Measurements from ENCODE around the gene NUTF2.
A peak's percentile ranks its signal among the peaks of the same experiment; 100 is the strongest.
"Not testable (repeated sequence)": the region's sequence is repeated elsewhere in the genome, so short reads cannot be mapped to it uniquely, and the experiment has no call there.

The NUTF2 gene

DNA sequence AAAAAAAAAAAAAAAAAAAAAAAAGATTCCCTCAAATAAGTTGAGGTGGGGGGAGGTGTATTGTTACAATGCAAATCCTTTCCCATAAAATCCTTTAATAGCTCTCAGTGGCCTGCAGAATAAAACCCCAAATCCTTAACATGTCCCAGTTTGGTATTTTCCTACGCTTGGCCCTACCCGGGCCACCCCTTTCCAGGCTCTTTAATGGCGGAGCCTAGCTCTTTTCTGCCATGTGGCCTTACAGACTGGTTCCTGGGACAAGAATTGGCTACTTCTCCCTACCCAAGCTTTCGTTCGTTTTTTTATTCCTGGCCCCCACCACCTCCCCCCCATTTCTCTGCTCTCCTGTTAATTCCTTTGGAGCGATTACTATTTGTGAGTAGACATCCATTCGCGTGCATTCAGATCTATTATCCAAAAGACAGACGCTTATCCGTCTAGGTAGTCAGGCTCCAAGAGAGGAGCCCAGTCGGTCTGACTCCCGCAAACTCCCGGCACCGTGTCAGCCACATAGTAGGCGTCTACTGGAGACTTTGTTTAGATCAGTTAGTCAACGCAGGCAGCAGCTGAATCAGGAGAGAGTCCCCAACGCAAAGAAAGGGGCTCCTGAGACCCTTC is 5.4 kb upstream of the NUTF2 start:
- DNase-seq: no peak

DNA sequence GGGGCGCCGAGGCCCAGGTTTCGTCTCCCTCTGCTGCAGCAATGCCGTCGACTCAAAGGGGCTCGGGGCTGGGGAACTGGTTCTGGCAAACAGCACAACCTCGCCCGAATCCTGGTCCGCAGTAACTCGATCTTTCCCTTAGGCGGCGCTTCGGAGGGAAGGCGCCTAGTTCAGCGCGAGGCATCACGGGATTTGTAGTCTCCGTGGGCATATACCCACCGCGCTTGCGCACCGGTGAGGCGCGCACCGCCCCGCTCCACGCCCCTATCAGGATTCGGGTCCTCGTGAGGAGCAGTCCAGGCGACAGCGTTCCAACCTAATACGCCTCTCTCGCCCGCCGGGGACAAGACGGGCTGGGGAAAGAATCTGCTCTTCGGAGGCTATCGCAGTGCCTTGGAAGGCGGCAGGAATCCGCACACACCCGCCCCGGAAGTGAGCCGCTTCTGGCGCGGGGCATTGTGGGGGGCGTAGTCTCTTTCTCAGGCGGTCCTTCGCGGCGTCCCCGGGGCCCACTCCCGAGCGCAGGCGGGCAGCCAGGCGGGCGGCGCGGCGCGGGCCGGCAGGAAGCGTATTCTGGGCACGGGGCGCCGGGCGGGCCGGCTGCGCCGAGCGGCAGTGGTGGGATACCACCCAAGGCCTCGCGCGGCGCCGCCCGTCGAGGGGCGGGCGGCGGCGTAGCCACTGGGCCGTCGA is 4.8 kb upstream of the NUTF2 start, which contains the start of gene THAP11:
THAP11 (plus strand) TSS at position 505 of the 693 bp plus-strand sequence. CDS start 235 bp downstream, outside the sequence.
- peak; percentile 95 for DNase-seq

DNA sequence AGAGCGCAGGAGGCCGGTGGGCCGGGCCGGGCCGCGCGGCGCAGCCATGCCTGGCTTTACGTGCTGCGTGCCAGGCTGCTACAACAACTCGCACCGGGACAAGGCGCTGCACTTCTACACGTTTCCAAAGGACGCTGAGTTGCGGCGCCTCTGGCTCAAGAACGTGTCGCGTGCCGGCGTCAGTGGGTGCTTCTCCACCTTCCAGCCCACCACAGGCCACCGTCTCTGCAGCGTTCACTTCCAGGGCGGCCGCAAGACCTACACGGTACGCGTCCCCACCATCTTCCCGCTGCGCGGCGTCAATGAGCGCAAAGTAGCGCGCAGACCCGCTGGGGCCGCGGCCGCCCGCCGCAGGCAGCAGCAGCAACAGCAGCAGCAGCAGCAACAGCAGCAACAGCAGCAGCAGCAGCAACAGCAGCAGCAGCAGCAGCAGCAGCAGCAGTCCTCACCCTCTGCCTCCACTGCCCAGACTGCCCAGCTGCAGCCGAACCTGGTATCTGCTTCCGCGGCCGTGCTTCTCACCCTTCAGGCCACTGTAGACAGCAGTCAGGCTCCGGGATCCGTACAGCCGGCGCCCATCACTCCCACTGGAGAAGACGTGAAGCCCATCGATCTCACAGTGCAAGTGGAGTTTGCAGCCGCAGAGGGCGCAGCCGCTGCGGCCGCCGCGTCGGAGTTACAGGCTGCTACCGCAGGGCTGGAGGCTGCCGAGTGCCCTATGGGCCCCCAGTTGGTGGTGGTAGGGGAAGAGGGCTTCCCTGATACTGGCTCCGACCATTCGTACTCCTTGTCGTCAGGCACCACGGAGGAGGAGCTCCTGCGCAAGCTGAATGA is 4.0 kb upstream of the NUTF2 start:
- peak; percentile 68 for DNase-seq

GRCh38 chr16:67843343-67843765 is 3.4 kb upstream of the NUTF2 start:
- DNase-seq: no peak

DNA sequence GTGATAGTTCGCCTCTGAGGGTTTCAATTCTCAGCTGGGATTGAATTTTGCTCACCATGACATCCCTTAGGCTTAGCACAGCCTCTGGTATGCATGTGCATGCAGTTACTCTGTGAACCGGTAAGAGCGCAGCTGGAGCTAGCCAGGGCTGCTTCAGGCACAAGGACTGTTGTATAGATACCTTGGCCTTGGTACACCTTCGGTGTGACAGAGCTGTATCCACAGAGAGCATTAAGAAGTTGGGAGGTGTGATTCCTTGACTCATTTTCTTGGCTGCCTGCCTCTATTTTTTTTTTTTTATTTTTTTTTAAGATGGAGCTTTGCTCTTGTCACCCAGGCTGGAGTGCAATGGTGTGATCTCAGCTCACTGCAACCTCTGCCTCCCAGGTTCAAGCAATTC is 2.2 kb upstream of the NUTF2 start:
- DNase-seq: no peak

GRCh38 chr16:67845291-67846062 is 1.3 kb upstream of the NUTF2 start:
- DNase-seq: no peak

- DNase-seq: no peak
These were observed 742 bp upstream of the NUTF2 start for GRCh38 chr16:67846063-67846319.

DNA sequence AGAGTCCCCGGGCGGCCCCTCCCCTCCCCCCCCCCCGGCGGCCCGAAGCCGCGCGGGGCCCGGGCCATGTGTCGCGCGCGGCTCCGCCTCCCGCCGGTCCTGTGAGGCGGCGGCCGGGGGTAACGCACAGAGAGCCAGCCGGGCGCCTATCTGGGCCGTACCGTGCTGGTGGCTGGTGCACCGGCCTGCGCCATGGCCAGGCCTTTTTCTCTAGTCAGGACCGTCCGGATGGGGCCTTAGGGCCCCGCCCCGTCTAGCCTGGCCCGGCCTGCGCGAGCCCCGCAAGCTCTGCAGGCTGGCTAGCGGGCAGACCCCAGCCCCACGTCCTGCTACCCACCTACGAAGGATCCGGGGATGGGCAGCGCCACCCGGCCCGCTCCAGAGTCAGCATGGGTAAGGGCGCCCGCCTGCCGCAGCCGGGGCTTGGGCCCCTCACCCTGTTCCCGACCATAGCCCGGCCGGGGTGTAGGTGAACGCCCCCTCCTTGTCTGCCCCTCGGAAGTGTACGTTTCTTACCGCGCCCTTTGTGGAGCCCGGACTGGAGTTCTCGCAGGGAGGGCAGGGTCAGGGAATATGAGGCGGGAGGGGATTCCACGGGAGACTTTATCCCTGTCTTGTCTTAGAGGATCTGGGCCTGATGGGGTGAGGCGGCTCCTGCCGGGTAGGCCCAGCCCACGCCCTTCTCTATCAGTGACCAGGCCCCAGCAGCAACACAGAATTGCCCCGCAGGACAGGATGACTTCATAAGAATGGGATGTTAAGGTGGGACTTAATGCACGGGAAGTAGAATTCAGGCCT is 530 bp downstream of the NUTF2 start, which contains the start of gene CENPT:
CENPT (minus strand) TSS at position 630 of the 798 bp plus-strand sequence. CDS start 13,834 bp downstream, outside the sequence.
- peak; percentile 23 for DNase-seq

DNA sequence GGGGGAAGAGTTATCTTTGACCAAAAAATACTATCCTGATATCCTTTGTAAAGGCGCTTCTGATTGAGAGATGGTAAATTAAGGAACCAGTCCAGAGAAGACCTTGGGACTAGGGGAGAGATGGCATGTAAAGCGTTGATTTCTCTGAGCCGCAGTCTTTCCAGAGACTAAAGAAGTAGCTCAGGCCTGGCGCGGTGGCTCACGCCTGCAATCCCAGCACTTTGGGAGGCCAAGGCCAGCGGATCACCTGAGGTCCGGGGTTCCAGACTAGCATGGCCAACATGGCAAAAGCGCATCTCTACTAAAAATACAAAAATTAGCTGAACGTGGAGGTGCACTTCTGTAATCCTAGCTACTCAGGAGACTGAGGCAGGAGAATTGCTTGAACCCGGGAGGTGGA is 1.4 kb downstream of the NUTF2 start:
- DNase-seq: no peak

GRCh38 chr16:67853670-67854069 is 6.9 kb downstream of the NUTF2 start:
- DNase-seq: no peak

DNA sequence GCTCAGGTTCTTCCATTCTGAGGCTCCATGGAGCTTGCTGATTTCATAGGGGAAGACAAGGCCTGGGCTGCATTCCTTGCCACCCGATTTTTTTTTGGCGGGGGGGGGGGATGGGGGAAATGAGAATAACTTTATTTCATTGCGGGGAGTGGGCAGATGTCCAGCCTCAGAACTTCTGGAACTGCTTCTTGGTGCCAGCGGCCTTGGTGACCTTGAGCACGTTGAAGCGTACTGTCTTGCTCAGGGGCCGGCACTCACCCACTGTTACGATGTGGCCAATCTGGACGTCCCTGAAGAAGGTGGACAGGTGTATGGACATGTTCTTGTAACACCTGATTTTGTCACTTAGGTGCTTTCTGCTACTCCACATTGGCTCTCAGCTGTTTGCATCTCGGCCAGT is 9.1 kb downstream of the NUTF2 start:
- no peak for DNase-seq

- DNase-seq: no peak
These were observed 10.3 kb downstream of the NUTF2 start for GRCh38 chr16:67856927-67857546.

- DNase-seq: peak; percentile 46
These were observed 11.0 kb downstream of the NUTF2 start for GRCh38 chr16:67857547-67858233.

DNA sequence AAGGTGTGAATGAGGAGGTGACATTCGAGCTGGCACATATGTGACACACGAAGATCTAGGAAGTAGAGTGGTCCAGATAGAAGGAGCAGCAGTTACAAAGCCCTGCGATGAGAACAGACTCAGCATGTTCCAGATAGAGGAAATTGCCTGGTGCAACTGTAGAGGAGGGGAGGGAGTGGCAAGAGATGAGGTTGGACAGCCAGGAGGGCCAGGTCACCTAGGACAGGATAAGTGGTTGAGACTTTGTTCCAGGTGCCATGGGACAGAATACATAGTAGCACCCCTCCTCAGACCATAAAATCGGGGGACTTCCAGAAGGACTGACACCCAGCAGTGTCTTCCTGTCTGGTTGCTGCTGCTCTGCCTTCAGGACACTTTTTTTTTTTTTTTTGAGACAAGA is 11.8 kb downstream of the NUTF2 start:
- DNase-seq: no peak

- DNase-seq: no peak
These were observed 14.1 kb downstream of the NUTF2 start for GRCh38 chr16:67860589-67861398.

DNA sequence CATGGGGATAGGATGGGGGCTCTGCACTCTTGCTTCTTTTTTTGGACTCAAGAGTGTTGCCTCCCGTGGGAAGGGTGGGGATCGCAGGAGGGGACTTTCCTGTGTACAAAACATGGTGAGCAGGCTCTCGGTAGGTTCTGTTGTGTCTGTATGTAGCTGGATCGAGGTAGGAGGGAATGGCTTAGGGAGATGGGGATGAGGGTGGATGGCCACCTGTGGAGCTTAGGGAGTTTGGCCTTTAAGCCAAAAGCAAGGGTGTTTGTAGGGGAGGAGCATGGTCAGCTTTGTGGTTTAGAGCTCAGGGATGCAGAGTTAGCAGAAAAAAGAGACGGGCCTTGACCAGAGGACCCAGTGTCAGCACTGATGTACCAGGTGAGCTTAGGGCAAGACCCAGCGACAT is 15.1 kb downstream of the NUTF2 start:
- DNase-seq: no peak

DNA sequence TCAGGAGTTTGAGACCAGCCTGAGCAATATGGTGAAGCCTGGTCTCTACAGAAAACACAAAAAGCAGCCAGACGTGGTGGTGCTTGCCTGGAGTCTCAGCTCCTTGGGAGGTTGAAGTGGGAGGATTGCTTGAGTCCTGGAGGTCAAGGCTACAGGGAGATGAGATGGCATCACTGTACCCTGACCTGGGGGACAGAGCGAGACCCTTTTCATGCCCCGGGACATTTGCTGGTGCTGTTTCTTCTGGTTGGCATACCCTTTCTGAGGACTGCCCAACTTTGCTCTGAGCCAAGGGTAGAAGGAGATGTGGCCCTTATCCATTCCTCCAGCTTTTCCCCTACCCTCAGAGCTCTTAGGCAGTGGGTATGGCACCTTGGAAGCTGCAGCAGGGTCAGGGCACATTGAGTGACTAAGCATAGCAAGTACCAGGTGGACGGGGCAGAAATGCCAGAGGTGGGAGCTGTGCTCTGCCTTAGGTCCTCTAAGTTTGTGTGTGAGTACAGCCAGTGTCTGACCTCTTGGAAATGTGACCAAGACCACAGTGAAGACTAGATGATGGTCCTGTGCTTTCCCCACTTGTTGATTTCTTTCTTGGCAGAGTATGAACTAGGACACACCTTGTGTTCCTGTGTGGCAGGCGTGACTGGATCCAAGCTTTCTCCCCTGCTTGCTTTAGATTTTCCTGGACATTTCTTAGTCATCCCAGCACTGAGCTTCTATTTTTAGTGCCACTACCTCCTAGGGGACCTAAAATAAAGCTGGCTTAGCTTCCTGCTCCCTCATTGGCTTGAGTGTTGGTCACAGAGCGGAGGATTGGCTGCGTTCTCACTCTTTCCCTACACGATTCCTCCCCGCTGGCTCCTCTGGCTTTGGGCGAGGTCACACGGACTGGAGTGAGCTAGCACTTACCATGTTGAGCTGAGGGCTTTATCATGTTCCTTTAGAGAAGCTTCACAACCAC is 16.2 kb downstream of the NUTF2 start:
- DNase-seq: no peak

GRCh38 chr16:67864044-67864443 is 17.3 kb downstream of the NUTF2 start:
- not testable (repeated sequence) for DNase-seq

GRCh38 chr16:67864594-67864993 is 17.9 kb downstream of the NUTF2 start:
- DNase-seq: no peak
